HG03280 (cell line): ENCODE results near the gene JPT2.

ENCODE experiments used
- ATAC-seq: cut with Tn5 transposase; IDR thresholded peaks from one replicate; pipeline ENCODE4 v1.9.1; 2021; ENCODE audit warnings: mild to moderate bottlenecking, moderate library complexity; ENCODE audit not compliant: unreplicated experiment

Gene JPT2

GRCh38 chr16:1749152-1750117 is 71.4 kb downstream of the JPT2 start:
- ATAC-seq, result no peak
